ENCODE measurements around the gene AVPR2. TPM values are rescaled to one million over a fixed set of nuclear protein-coding genes. Genes with fewer than 3 reads are reported as not detected.

AVPR2 gene
- total and polyA plus RNA-seq, 9 of the 15 experiments (the other 6 are each of a cell fraction or from before 2014, with no cell fraction given) = not detected

- ChIA-PET CTCF (ENCODE audit: low intra/inter-chr PET ratio) (no interaction called here), POLR2A (no interaction called here)
- H3K9ac ChIP-seq (ENCODE audit: insufficient read depth in 1 of 2, low read depth in 2 of 2, low read length in 2 of 2) = no peak overlapping the region
- intact Hi-C loops (cut with micrococcal nuclease) (no loop called here), in situ Hi-C loops (cut with MboI) (no loop called here)
- no peaks in the 10 kb centered on the region for H3K79me2 ChIP-seq (ENCODE audit: control insufficient read depth, insufficient read depth, low read length)
- FAIRE-seq (no peak), ATAC-seq (no peak), DNase-seq (ENCODE audit: extremely low read depth in 1 of 4, low spot score in 3 of 4) (no peak)
- H2AFZ ChIP-seq (ENCODE audit: low read depth, low read length) = no peak overlapping the region
- WGBS (ENCODE audit: insufficient coverage, low coverage, missing lambda C conversion rate) = 0% methylated on average over 9 of the region's 9 CpGs
- H3K9me3 ChIP-seq (replicated peaks; ENCODE audit: control insufficient read depth, insufficient read depth, low read depth, low read length) = no peaks in the 10 kb centered on the region
- no peaks in the 10 kb centered on the region for H3K36me3 ChIP-seq (ENCODE audit: control insufficient read depth, insufficient read depth, low read length)
- no TSS peak for BruUV-seq (replicated peaks)
- H4K20me1 ChIP-seq (replicated peaks; ENCODE audit: control insufficient read depth, insufficient read depth, low read length) = 0 out of 2 replicates have a peak, but pooled peaks cover 12% of the 10 kb centered on the region
- H3K27me3 ChIP-seq (ENCODE audit: control insufficient read depth in 2 of 2, insufficient read depth in 2 of 2, low read length in 2 of 2) = peaks cover 17 to 82% of the 10 kb centered on the region in 2 experiments; a peak in 4 of 5 replicates
- H3K9me1 ChIP-seq (ENCODE audit: control insufficient read depth, insufficient read depth, low read length) = no peaks in the 10 kb centered on the region
- H3K4me3 ChIP-seq = no peak overlapping the region
- no peak overlapping the region for H3K27ac ChIP-seq (ENCODE audit: extremely low read depth, low read depth, low read length)
- H3K4me1 ChIP-seq (replicated peaks in 1 of 2; ENCODE audit: control insufficient read depth in 2 of 2, insufficient read depth in 2 of 2, low read length in 2 of 2) = peaks cover 0 to 34% of the 10 kb centered on the region in 2 experiments; a peak in 2 of 5 replicates
- H3K4me2 ChIP-seq (ENCODE audit: insufficient read depth, low read length) = no peak overlapping the region
- TF ChIP-seq JUNB (CRISPR knock-in tag; conservative IDR thresholded peaks at IDR 0.05) = no peak
- no peak for TF ChIP-seq MYC (IDR thresholded peaks at IDR 0.05; ENCODE audit: low read depth, low read length)
- TF ChIP-seq MYC (CRISPR knock-in tag; IDR thresholded peaks at IDR 0.05; ENCODE audit: borderline replicate concordance, low read depth) = no peak
- TF ChIP-seq ZNF717 (CRISPR knock-in tag; IDR thresholded peaks at IDR 0.05) = no peak
- TF ChIP-seq ZBTB12 (CRISPR knock-in tag; IDR thresholded peaks at IDR 0.05) = no peak
- no peak for TF ChIP-seq ZNF668 (CRISPR knock-in tag; IDR thresholded peaks at IDR 0.05)
- no peak for TF ChIP-seq AFF4 (CRISPR knock-in tag; IDR thresholded peaks at IDR 0.05)
- TF ChIP-seq ZNF3 (CRISPR knock-in tag; IDR thresholded peaks at IDR 0.05) = no peak
- TF ChIP-seq IRF9 (tag; IDR thresholded peaks at IDR 0.05) = no peak
- no peak for TF ChIP-seq ZNF280B (CRISPR knock-in tag; IDR thresholded peaks at IDR 0.05)
- TF ChIP-seq ARID3A (IDR thresholded peaks at IDR 0.05; ENCODE audit: borderline replicate concordance, low read depth, low read length) = no peak
- TF ChIP-seq USF2 (CRISPR knock-in tag; IDR thresholded peaks at IDR 0.05) = no peak
- no peak for TF ChIP-seq RBM34 (IDR thresholded peaks at IDR 0.05; ENCODE audit: borderline replicate concordance, insufficient read depth, low read length)
Measured at GRCh38 chrX:153867139-153867538, 37.3 kb upstream of the AVPR2 start.

Measured in K562 (cell line).